Panc1 (cell line): ENCODE data around the gene NECTIN1. TPM values are rescaled to one million over a fixed set of nuclear protein-coding genes. Genes with fewer than 3 reads are reported as not detected.

Experiments
- ATAC-seq: fragments of 200-7000 bp; cut with Tn5 transposase; 2 replicates; pipeline ENCODE4 v1.9.1; 2020; ENCODE audit warnings: mild to moderate bottlenecking, moderate library complexity
- BruUV-seq: library from RNA; stranded (reverse); fragments of 400-500 nt; replicated peaks from 2 replicates; lab custom pipeline; 2021; lab: Mats Ljungman, UMichigan
- CTCF ChIA-PET: fragments of 300-600 bp; sonication (Branson Sonifier 250); formaldehyde crosslinking; loops from one replicate; lab custom pipeline; 2022; ENCODE audit warnings: antibody characterized with exemption; lab: Charles Lee
- POLR2A ChIA-PET: fragments of 300-600 bp; sonication (Branson Sonifier 250); formaldehyde crosslinking; loops from one replicate; lab custom pipeline; 2022; ENCODE audit warnings: antibody characterized with exemption; lab: Charles Lee
- DNase-seq: peaks from one replicate; pipeline ENCODE4 v3.0.0-alpha.2; 2010; ENCODE audit warnings: low read depth, low spot score
- H3K27ac ChIP-seq: 2 replicates; pipeline ENCODE4 v1.5.1; 2011; ENCODE audit warnings: mild to moderate bottlenecking, low read length, inconsistent platforms
- H3K27me3 ChIP-seq: fragments of 200-500 bp; sonication (Bioruptor generic); 2 replicates; pipeline ENCODE4 v1.6.0; 2014; ENCODE audit warnings: low read length, inconsistent platforms; ENCODE audit not compliant: control insufficient read depth, insufficient read depth
- H3K36me3 ChIP-seq: fragments of 200-500 bp; sonication (Bioruptor generic); 2 replicates; pipeline ENCODE4 v1.5.1; 2014; ENCODE audit warnings: inconsistent platforms, mild to moderate bottlenecking, low read length, moderate library complexity; ENCODE audit not compliant: control insufficient read depth, insufficient read depth
- H3K4me1 ChIP-seq: 2 replicates; pipeline ENCODE4 v1.5.1; 2011; ENCODE audit warnings: inconsistent platforms, mild to moderate bottlenecking, low read length, moderate library complexity; ENCODE audit not compliant: control insufficient read depth, insufficient read depth
- H3K4me3 ChIP-seq, 2 experiments: 2 replicates each; pipeline ENCODE4 v1.5.1; 2011 to 2012; ENCODE audit warnings: low read depth in 2 of 2, low read length in 2 of 2, mild to moderate bottlenecking in 2 of 2, inconsistent platforms in 1 of 2, moderate library complexity in 1 of 2
- H3K9me3 ChIP-seq: fragments of 200-500 bp; sonication (Bioruptor generic); 2 replicates; pipeline ENCODE4 v1.5.1; 2014; ENCODE audit warnings: low read depth, mild to moderate bottlenecking, inconsistent platforms, low read length, moderate library complexity; ENCODE audit not compliant: control insufficient read depth, insufficient read depth
- CTCF ChIP-seq: fragments of 450-650 bp; IDR thresholded peaks from 2 replicates; pipeline ENCODE4 v1.5.1; 2017; ENCODE audit warnings: mild to moderate bottlenecking
- POLR2AphosphoS5 ChIP-seq: IDR thresholded peaks from 2 replicates; pipeline ENCODE4 v1.6.1; 2012; ENCODE audit warnings: mild to moderate bottlenecking, low read depth, low read length, moderate library complexity
- SIN3A ChIP-seq: IDR thresholded peaks from 2 replicates; pipeline ENCODE4 v1.6.1; 2012; ENCODE audit warnings: low read depth, mild to moderate bottlenecking, low read length, moderate library complexity, borderline replicate concordance; ENCODE audit not compliant: insufficient read depth
- TCF7L2 ChIP-seq: IDR thresholded peaks from 2 replicates; pipeline ENCODE4 v1.6.1; 2011; ENCODE audit warnings: mild to moderate bottlenecking, low read depth, low read length, inconsistent platforms
- in situ Hi-C: cut with HindIII; loops from 2 replicates; pipeline ENCODE4 v1.10.0; 2016; ENCODE audit warnings: low sequenced_read_pairs, low pct_unique_long_range_greater_than_20kb
- intact Hi-C: fragments of 100-400 bp; cut with micrococcal nuclease; formaldehyde crosslinking; loops from one replicate; pipeline ENCODE4 v1.10.0; 2022; ENCODE audit not compliant: unreplicated experiment
- total RNA-seq: library from RNA; stranded (reverse); gene quantifications from one replicate; pipeline ENCODE4 v1.2.1, GENCODE V29; 2021; ENCODE audit not compliant: unreplicated experiment
- TF ChIP-seq, protein P1 (sequence below), 2 experiments: IDR thresholded peaks; 2 replicates each; pipeline ENCODE4 v1.6.1; 2011 to 2012; ENCODE audit warnings: low read depth in 2 of 2, control low read depth in 1 of 2, low read length in 1 of 2, mild to moderate bottlenecking in 1 of 2, moderate library complexity in 1 of 2; ENCODE audit not compliant: insufficient read depth in 1 of 2

NECTIN1 gene
- total RNA-seq, 1 experiment from 2014 or later = 14.6 TPM

DNA sequence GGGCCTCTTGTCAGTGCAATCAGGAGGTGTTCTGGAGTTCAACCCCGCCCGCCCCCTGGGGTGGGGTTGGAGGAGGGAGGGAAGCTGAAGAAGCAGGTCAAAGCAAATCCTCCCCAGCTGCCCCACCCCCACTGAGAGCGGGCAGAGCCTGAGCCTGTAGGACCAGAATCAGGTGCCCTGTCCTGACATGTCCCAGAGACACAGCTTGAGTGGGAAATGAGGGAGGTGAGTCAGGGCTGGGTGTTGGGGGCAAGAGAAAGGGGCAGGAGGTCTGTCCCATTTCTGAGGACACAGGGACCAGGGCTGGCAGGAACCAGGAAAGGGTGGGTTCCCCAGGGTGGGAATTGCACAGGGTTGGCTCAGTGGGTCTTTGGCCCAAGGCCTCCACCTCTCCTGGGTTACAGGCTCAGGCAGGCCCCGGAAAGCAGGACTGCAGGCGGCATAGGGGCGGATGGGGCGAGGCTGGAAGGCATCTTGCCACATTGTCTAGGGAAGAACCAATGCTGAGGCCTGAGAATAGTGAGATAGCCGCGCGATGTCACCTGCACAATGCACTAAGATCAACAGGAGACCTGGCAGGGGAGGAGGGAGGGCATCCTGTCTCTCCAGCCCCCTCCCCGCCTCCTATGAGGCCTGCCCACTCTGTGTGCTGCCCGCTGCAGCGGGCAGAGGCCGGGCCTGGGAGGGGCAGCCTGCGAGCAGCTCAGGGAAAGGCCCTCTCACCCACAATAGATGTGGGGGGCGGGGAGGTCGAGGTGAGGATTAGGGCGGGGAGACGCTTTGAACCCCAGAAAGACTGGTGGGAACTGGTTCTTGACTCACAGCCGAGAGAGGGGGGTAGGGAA lies 32.4 kb downstream of the NECTIN1 start:
- ChIA-PET POLR2A (no interaction called here), CTCF (interaction anchor here (0.7 kb wide), 1 partner anchor 37 kb away, joined by 3 read pairs; no protein-coding TSS in a partner anchor)
- in situ Hi-C loops = no loop called here
- H3K36me3 ChIP-seq = no peaks in the 10 kb centered on the region
- BruUV-seq = no TSS peak
- H3K4me1 ChIP-seq = no peaks in the 10 kb centered on the region
- ATAC-seq (0 out of 2 replicates have a peak, but pooled peaks have one; percentile 31), DNase-seq (no peak)
- intact Hi-C loops = no loop called here
- no peaks in the 10 kb centered on the region for H3K27me3 ChIP-seq
- no peaks in the 10 kb centered on the region for H3K9me3 ChIP-seq
- H3K4me3 ChIP-seq = no peak overlapping the region
- no peak overlapping the region for H3K27ac ChIP-seq
- TF ChIP-seq CTCF (no peak), TCF7L2 (no peak), POLR2AphosphoS5 (no peak), SIN3A (no peak)
- TF ChIP-seq, protein P1, sequence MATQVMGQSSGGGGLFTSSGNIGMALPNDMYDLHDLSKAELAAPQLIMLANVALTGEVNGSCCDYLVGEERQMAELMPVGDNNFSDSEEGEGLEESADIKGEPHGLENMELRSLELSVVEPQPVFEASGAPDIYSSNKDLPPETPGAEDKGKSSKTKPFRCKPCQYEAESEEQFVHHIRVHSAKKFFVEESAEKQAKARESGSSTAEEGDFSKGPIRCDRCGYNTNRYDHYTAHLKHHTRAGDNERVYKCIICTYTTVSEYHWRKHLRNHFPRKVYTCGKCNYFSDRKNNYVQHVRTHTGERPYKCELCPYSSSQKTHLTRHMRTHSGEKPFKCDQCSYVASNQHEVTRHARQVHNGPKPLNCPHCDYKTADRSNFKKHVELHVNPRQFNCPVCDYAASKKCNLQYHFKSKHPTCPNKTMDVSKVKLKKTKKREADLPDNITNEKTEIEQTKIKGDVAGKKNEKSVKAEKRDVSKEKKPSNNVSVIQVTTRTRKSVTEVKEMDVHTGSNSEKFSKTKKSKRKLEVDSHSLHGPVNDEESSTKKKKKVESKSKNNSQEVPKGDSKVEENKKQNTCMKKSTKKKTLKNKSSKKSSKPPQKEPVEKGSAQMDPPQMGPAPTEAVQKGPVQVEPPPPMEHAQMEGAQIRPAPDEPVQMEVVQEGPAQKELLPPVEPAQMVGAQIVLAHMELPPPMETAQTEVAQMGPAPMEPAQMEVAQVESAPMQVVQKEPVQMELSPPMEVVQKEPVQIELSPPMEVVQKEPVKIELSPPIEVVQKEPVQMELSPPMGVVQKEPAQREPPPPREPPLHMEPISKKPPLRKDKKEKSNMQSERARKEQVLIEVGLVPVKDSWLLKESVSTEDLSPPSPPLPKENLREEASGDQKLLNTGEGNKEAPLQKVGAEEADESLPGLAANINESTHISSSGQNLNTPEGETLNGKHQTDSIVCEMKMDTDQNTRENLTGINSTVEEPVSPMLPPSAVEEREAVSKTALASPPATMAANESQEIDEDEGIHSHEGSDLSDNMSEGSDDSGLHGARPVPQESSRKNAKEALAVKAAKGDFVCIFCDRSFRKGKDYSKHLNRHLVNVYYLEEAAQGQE (IDR thresholded peaks at IDR 0.05; ENCODE audit: insufficient read depth in 1 of 2, low read depth in 2 of 2, low read length in 1 of 2) = no peak

DNA sequence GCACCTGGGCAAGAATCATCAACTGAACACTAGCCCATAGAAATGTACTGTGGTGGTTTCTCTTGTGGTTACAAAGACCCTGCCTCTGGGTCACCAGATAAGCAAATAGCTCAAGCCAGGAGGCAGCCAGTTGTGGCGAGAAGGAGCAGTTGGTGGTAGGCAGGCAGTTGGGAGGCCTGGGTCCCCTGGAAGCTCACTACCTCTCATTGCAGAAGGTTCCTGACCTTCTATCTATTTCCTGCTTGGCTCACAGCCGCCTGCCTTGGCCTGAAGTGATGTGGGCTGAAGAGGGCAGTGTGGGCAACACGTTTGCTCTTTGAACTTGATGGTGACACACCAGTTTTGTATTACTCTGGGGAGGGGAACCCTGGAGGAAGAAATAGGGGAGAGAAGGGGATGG lies 34.7 kb downstream of the NECTIN1 start:
- no peak for ATAC-seq
- in situ Hi-C loops (no loop called here), intact Hi-C loops (no loop called here)
- no peak overlapping the region for H3K27ac ChIP-seq
- TF ChIP-seq TCF7L2 = no peak
- TF ChIP-seq SIN3A = no peak
- TF ChIP-seq CTCF = no peak
- no peak for TF ChIP-seq POLR2AphosphoS5
- TF ChIP-seq, protein P1 (IDR thresholded peaks at IDR 0.05; ENCODE audit: insufficient read depth in 1 of 2, low read depth in 2 of 2, low read length in 1 of 2) = no peak
- H3K4me3 ChIP-seq = no peak overlapping the region
- no peaks in the 10 kb centered on the region for H3K9me3 ChIP-seq
- ChIA-PET CTCF (no interaction called here), POLR2A (no interaction called here)
- H3K4me1 ChIP-seq = no peaks in the 10 kb centered on the region
- DNase-seq = no peak
- no peaks in the 10 kb centered on the region for H3K27me3 ChIP-seq
- no peaks in the 10 kb centered on the region for H3K36me3 ChIP-seq
- no TSS peak for BruUV-seq
